NCI-H1105 (cell line): ENCODE data around the gene COPS6.

Experiments
- DNase-seq: peaks from one replicate; lab custom pipeline; 2025; lab: John Stamatoyannopoulos, UW

COPS6 gene

GRCh38 chr7:100080907-100081534 lies 7.7 kb upstream of the COPS6 start:
- DNase-seq: no peak

- peak; percentile 97 for DNase-seq
These were observed 7.2 kb upstream of the COPS6 start, which contains the start of gene ZNF3 for GRCh38 chr7:100081535-100082102. ZNF3 (minus strand) TSS chr7:100081723; CDS start chr7:100077357, 4,366 bp downstream.

GRCh38 chr7:100082978-100083377 lies 5.8 kb upstream of the COPS6 start:
- no peak for DNase-seq

- no peak for DNase-seq
These were observed 3.3 kb upstream of the COPS6 start for GRCh38 chr7:100085515-100085914.

- no peak for DNase-seq
These were observed 1.6 kb upstream of the COPS6 start for GRCh38 chr7:100087055-100087750.

- DNase-seq: no peak
These were observed 611 bp upstream of the COPS6 start for GRCh38 chr7:100088095-100088620.

GRCh38 chr7:100089458-100090196 lies 858 bp downstream of the COPS6 start:
- DNase-seq: no peak

- no peak for DNase-seq
These were observed 2.0 kb downstream of the COPS6 start for GRCh38 chr7:100090527-100091410.

GRCh38 chr7:100091411-100092181 lies 2.8 kb downstream of the COPS6 start:
- no peak for DNase-seq

GRCh38 chr7:100093054-100093453 lies 4.3 kb downstream of the COPS6 start:
- DNase-seq: no peak

- DNase-seq: no peak
These were observed 4.7 kb downstream of the COPS6 start for GRCh38 chr7:100093498-100093897.

- DNase-seq: no peak
These were observed 5.2 kb downstream of the COPS6 start for GRCh38 chr7:100093925-100094486.

- no peak for DNase-seq
These were observed 6.5 kb downstream of the COPS6 start for GRCh38 chr7:100095289-100095688.

- no peak for DNase-seq
These were observed 6.9 kb downstream of the COPS6 start for GRCh38 chr7:100095704-100096103.

- no peak for DNase-seq
These were observed 10.1 kb downstream of the COPS6 start for GRCh38 chr7:100098913-100099312.

- DNase-seq: no peak
These were observed 10.7 kb downstream of the COPS6 start for GRCh38 chr7:100099452-100099851.

GRCh38 chr7:100100420-100101015 lies 11.7 kb downstream of the COPS6 start:
- DNase-seq: peak; percentile 94

- peak; percentile 98 for DNase-seq
These were observed 12.5 kb downstream of the COPS6 start, which contains the start of the genes AP4M1 and MCM7 for GRCh38 chr7:100101016-100101862. AP4M1 (plus strand) TSS chr7:100101643; CDS start chr7:100101715, 72 bp downstream. MCM7 (minus strand) TSS chr7:100101397; CDS start chr7:100101294, 103 bp downstream.
